Lower leg skin (tissue), 3 donors: ENCODE data around the gene CPNE8.

ENCODE experiments used
- CTCF ChIP-seq, 3 donors: fragments of 450-650 bp; IDR thresholded peaks; one replicate each; pipeline ENCODE4 v1.5.1; 2016; ENCODE audit warnings: antibody characterized with exemption in 3 of 3, mild to moderate bottlenecking in 3 of 3, moderate library complexity in 2 of 3
- POLR2A ChIP-seq, 2 donors: fragments of 450-650 bp; IDR thresholded peaks; one replicate each; pipeline ENCODE4 v1.6.1; 2016 to 2017; ENCODE audit warnings: antibody characterized with exemption in 2 of 2, mild to moderate bottlenecking in 1 of 2, moderate library complexity in 1 of 2

GRCh38 chr12:38662829-38663228 is 242.6 kb downstream of the CPNE8 start:
- no peak for TF ChIP-seq POLR2A (IDR thresholded peaks at IDR 0.05)
- TF ChIP-seq CTCF (IDR thresholded peaks at IDR 0.05): no peak
